Lower leg skin (tissue), 4 donors: ENCODE data around the gene SCYL2. TPM values are rescaled to one million over a fixed set of nuclear protein-coding genes. Genes with fewer than 3 reads are reported as not detected.
"Not testable (repeated sequence)": the region's sequence is repeated elsewhere in the genome, so short reads cannot be mapped to it uniquely, and the experiment has no call there.

ENCODE experiments used
- DNase-seq, 2 donors: peaks; one replicate each; pipeline ENCODE4 v3.0.0-alpha.2; 2019; ENCODE audit warnings: low spot score in 2 of 2
- H3K4me3 ChIP-seq: fragments of 200-600 bp; sonication (generic); 2 replicates; pipeline ENCODE4 v1.5.1; 2017; ENCODE audit warnings: mild to moderate bottlenecking, low read depth; ENCODE audit not compliant: poor library complexity, severe bottlenecking
- POLR2A ChIP-seq, 2 donors: fragments of 450-650 bp; IDR thresholded peaks; one replicate each; pipeline ENCODE4 v1.6.1; 2016 to 2017; ENCODE audit warnings: antibody characterized with exemption in 2 of 2, mild to moderate bottlenecking in 1 of 2, moderate library complexity in 1 of 2
- WGBS, 2 donors: methylation state at CpG; one replicate each; pipeline ENCODE4 v1.1.5; 2018; 5-methylcytosine and 5-hydroxymethylcytosine counted together
- intact Hi-C: fragments of 100-400 bp; cut with DNase I; formaldehyde crosslinking; loops from one replicate; pipeline ENCODE4 v1.15.0; 2023; ENCODE audit warnings: low total_unique reads
- total RNA-seq, 4 donors: library from RNA; depleted of rRNA; stranded (reverse); fragments of >200 nt; gene quantifications; one replicate each; pipeline ENCODE4 v1.1.0, GENCODE V29; 2016
- TF ChIP-seq, protein P1 (sequence below), 3 donors: fragments of 450-650 bp; IDR thresholded peaks; one replicate each; pipeline ENCODE4 v1.5.1; 2016; ENCODE audit warnings: antibody characterized with exemption in 3 of 3, mild to moderate bottlenecking in 3 of 3, moderate library complexity in 2 of 3

Gene SCYL2
- total RNA-seq, 4 donors from 2014 or later, result 36.9 to 66.7 (median 39.6) TPM

- 100% methylated on average over 1 of the region's 1 CpG for WGBS, 2 donors
These were observed 35.1 kb downstream of the SCYL2 start for GRCh38 chr12:100302081-100302480.

DNA sequence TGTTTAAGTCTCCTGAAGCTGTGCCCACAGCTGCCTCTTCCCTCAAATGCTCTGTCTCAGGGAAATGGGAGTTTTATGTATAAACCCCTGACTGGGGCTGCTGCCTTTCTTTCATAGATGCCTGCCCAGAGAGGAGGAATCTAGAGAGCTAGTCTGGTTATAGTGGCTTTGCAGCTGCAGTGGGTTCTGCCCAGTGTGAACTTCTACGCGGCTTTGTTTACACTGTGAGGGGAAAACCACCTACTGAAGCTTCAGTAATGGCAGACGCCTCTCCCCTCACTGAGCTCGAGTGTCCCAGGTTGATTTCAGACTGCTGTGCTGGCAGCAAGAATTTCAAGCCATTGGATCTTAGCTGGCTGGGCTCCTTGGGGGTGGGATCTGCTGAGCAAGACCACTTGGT, 36.9 kb downstream of the SCYL2 start:
- intact Hi-C loops, result no loop called here
- no peak for TF ChIP-seq POLR2A (IDR thresholded peaks at IDR 0.05)
- TF ChIP-seq, protein P1, sequence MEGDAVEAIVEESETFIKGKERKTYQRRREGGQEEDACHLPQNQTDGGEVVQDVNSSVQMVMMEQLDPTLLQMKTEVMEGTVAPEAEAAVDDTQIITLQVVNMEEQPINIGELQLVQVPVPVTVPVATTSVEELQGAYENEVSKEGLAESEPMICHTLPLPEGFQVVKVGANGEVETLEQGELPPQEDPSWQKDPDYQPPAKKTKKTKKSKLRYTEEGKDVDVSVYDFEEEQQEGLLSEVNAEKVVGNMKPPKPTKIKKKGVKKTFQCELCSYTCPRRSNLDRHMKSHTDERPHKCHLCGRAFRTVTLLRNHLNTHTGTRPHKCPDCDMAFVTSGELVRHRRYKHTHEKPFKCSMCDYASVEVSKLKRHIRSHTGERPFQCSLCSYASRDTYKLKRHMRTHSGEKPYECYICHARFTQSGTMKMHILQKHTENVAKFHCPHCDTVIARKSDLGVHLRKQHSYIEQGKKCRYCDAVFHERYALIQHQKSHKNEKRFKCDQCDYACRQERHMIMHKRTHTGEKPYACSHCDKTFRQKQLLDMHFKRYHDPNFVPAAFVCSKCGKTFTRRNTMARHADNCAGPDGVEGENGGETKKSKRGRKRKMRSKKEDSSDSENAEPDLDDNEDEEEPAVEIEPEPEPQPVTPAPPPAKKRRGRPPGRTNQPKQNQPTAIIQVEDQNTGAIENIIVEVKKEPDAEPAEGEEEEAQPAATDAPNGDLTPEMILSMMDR (IDR thresholded peaks at IDR 0.05), result no peak
- H3K4me3 ChIP-seq, result no peak overlapping the region
- no peak for DNase-seq
- WGBS, 2 donors, result 96 to 100% methylated on average over 4 of the region's 4 CpGs

More at GRCh38 chr12:100302081-100302480, 35.1 kb downstream of the SCYL2 start:
- no peak for DNase-seq
- intact Hi-C loops, result no loop called here
- TF ChIP-seq, protein P1 (IDR thresholded peaks at IDR 0.05), result no peak
- no peak for TF ChIP-seq POLR2A (IDR thresholded peaks at IDR 0.05)
- no peak overlapping the region for H3K4me3 ChIP-seq

- intact Hi-C loops, H3K4me3 ChIP-seq: not testable (repeated sequence)
- 98 to 99% methylated on average over 7 of the region's 7 CpGs for WGBS, 2 donors
These were observed 37.4 kb downstream of the SCYL2 start for GRCh38 chr12:100304334-100304733.

DNA sequence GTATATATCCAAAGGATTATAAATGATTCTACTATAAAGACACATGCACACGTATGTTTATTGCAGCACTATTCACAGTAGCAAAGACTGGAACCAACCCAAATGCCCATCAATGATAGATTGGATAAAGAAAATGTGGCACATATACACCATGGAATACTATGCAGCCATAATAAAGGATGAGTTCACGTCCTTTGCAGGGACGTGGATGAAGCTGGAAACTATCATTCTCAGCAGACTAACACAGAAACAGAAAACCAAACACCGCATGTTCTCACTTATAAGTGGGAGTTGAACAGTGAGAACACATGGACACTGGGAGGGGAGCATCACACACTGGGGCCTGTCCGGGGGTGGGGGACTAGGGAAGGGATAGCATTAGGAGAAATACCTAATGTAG, 41.2 kb downstream of the SCYL2 start:
- WGBS, 2 donors, result 91 to 96% methylated on average over 5 of the region's 5 CpGs
- intact Hi-C loops, H3K4me3 ChIP-seq, DNase-seq: not testable (repeated sequence)

More at GRCh38 chr12:100304334-100304733, 37.4 kb downstream of the SCYL2 start:
- not testable (repeated sequence) for DNase-seq

GRCh38 chr12:100311317-100311716, 44.3 kb downstream of the SCYL2 start:
- no peak for TF ChIP-seq POLR2A (IDR thresholded peaks at IDR 0.05)
- TF ChIP-seq, protein P1 (IDR thresholded peaks at IDR 0.05), result no peak
- 84 to 92% methylated on average over 1 of the region's 1 CpG for WGBS, 2 donors
- intact Hi-C loops, result no loop called here
- no peak overlapping the region for H3K4me3 ChIP-seq
- no peak for DNase-seq

DNA sequence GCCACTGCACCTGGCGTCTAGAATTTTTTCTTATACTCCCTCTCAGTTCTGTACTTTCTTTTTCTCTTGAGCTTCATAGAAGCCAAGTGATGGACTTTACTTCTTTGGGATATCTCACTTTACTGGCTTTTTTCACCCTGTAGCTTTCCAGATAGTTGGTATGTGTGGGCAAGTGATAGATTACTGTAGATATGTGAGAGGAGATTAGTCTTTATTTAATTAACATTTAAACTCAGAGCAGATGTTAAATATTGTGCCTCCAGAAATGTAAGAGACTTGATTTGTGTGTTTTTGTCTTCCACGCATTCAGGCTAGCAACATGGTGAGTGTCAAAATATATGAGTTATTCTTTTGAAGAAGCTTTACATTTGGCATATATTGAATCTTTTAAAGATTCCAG, 50.4 kb downstream of the SCYL2 start:
- intact Hi-C loops, result no loop called here
- 93 to 95% methylated on average over 2 of the region's 2 CpGs for WGBS, 2 donors
- H3K4me3 ChIP-seq, result no peak overlapping the region
- TF ChIP-seq, protein P1 (IDR thresholded peaks at IDR 0.05), result no peak
- TF ChIP-seq POLR2A (IDR thresholded peaks at IDR 0.05), result no peak
- no peak for DNase-seq

DNA sequence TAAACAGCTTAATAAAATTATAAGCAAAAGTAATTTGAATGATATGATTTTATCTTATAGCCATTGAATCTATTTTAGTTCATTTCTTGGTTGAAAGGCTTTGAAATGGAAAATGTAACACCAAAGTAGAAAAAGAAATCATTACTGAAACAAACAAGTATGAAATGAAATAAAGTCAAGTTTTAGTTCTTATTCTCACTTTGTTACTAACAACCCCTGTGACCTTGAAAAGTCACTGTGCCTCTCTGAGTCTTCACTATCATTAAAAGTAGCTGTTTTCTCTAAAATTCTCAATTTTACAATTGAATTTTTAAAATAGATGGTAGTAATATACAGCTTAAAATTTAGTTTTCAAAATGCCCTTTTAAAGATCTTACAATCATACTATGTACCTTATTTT, 57.5 kb downstream of the SCYL2 start:
- intact Hi-C loops, result no loop called here
- H3K4me3 ChIP-seq, result no peak overlapping the region

More for the DNA sequence above, 57.5 kb downstream of the SCYL2 start:
- DNase-seq, result no peak
- TF ChIP-seq POLR2A (IDR thresholded peaks at IDR 0.05), result no peak
- TF ChIP-seq, protein P1 (IDR thresholded peaks at IDR 0.05), result no peak
